GM21515 (cell line): ENCODE data around the gene IL17C.
A peak's percentile ranks its signal among the peaks of the same experiment; 100 is the strongest.
"Not testable (repeated sequence)": the region's sequence is repeated elsewhere in the genome, so short reads cannot be mapped to it uniquely, and the experiment has no call there.

Experiments used
- ATAC-seq: cut with Tn5 transposase; IDR thresholded peaks from one replicate; pipeline ENCODE4 v1.9.1; 2021; ENCODE audit not compliant: unreplicated experiment

Gene IL17C

DNA sequence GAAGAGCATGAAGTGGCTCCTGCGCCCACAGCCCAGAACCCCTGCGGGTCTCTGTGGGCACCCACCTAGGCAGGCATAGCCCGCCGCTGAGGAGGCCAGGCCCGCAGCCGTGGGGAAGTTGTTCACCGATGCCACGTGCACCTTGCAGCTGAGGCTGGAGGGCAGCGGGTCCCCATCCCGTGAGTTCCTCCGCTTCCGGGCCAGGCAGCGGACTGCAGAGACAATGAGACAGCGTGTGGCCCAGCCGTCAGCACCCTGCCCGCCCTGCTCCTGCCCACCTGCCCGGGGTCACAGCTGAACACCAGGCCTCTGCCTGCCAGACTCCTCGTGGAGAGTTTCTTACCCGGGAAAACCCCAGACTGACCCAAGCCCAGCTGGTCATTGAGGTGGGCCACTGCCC, 19.0 kb downstream of the IL17C start:
- no peak for ATAC-seq

DNA sequence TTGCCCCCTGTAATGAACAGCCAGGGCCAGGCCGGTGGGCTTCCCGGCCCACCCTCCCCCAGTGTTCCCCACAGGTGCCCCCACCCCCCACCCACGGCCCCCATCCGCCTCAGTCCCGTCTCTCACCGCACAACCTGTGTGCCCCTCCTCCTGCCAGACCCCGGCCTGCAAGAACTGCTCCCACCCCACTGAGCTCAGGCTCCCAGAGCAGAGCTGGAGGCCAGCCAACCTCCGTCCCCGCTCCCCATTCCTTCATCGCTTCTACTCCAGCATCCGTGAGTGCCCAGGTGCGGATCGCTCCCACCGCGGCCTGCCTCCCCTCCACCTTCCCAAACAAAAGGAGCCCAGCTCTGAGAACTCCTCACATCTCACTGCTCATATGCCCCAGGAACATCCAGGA, 20.3 kb downstream of the IL17C start:
- no peak for ATAC-seq

DNA sequence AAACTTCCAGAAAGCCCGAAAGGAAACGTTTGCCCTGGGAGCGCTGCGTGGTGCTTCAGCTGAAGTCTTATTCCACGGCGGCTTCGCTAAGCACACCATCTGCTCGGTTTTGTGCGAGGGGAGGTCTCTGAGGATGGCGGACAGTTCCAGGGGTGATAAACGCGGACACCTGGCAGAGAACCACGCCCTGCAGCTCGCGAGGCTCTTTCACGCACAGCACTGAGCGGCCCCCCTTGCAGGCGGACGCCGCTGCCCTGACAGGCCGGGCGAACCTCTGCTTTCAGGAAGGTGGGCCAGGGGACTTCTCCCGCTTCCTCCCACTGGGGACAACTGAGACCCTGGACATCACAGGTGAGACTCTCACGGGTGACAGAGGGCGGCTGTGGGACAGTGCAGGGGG, 20.8 kb downstream of the IL17C start:
- ATAC-seq = no peak

DNA sequence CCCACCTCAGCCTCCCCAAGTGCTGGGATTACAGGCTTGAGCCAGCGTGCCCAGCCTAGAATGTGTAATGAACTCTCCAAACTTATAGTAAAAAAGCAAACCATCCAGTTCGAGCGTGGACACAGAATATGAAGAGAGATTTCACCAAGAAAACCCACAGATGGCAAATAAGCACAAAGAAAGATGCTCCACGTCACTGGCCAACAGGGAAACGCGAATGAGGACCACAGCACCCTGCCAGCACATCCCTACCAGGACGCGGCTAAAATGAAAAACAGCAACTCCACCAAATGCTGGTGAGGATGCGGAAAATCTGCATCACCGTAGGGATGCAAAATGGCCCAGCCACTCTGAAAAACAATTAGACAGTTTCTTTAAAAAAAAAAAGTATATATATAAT, 23.1 kb downstream of the IL17C start:
- ATAC-seq = no peak

DNA sequence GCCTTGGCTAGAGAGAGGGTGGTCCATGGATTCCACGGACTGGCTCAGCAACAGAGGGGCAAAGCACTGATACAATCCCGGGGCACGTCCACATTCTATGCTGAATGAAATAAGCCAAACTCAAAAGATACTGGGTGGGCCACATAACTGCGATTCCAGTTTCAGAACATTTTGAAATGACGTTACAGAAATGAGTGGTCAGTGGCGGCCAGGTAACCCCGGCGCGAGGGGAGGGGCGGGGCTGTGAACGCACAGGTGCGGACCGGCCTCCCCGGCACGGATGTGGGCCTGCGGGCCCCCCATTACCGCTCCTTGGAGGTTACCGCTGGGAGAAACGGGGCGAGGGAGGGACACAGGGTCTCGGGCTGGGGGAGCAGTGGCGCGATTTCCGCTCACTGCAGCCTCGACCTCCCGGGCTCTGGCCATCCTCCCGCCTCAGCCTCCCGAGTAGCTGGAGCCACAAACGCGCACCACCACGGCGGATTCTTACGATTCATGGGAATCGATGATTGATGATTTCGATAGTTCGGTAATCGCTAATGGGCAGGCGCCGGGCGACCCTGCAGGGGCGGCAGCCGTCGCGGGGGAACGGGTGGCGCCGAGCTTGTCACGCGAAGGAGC, 24.0 kb downstream of the IL17C start:
- no peak for ATAC-seq

DNA sequence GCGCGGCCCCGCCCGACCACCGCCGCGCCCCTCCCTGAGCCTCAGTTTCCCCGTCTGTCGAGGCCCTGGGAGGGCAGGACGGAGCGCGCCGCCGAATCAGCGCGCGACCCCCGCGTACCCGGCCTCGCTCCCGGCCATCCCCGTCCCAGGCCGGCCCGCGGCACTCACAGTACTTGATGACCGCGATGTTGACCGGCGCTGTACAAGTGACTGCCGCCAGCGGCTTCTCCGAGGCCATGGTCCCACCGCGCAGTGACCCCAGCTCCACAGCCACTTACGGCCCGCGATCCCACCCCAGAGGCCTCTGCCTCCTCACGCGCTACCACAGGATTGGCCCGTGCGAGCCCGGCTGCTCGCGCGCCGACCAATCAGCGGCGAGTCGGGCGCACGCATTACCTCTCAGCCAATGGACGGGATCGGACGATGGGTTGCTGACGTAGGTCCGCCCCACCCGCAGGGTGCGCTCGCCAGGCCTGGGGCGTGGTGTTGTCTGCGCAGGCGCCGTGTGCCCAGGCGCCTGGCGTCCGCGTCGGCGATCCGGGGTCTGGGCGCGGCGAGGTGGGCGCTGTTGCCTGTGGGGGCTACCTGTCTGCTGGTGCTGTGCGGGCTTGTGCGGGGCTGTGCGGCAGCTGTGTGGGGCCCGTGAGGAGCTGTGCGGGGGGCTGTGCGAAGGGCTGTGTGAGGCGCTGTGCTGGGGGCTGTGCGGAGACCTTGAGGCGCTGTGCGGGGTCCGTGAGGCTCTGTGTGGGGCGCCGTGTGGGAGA, 24.7 kb downstream of the IL17C start, which contains the start of gene MVD:
Gene MVD, minus strand, starts transcription at position 249 of the 764 bp plus-strand sequence. Its CDS starts 11 bp downstream, at position 238.
- ATAC-seq = peak; percentile 93

DNA sequence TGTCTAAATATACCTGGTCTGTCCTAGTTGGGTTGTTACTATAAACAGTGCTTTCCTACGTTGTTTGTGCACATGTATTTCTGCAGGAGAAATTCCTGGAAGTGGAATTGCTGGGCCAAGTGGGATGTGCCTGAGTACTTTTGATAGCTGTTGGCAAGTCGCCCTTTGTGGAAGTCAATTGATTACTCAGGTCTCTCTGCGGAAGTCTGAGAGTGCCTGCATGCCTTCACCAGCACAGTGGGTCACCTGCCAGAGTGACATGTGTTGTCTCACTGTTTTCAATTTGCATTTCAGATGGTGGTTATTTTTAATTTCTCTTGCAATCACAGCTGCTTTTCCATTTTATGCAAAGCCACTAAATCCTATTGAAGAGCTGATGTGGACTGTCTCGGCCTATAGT, 26.8 kb downstream of the IL17C start:
- ATAC-seq = no peak

DNA sequence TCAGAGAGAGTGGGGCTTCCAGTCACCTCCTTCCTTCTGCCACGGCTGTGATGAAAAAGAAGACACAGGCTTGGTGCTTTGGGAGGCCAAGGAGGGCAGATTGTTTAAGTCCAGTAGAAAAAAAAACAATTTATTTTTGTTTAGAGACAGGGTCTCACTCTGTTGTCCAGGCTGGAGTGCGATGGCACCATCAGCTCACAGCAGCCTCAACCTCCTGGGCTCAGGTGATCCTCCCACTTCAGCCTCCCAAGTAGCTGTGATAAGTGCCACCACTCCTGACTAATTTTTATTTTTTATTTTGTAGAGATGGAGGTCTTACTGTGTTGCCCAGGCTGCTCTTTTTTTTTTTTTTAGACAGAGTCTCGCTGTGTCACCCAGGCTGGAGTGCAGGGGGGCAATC, 27.2 kb downstream of the IL17C start:
- ATAC-seq = no peak

DNA sequence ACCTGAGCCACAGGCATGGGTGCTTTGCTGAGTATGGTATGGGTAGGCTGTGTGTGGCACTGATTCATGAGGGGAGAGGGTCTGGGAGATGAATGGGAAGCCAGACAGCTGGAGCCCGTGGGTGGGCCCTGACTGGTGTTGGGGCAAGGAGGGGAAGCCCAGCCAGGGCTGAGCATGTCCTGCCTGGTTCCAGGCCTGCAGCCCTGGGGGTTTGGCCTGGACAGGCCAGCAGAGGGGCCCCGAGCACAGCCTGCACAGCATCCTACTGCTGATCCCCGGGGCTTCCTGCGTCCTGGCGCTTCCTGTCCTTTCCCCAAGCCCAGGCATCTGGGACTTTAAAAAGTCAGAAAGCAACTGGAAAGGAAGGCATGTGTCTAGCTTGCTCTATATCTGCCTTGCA, 29.1 kb downstream of the IL17C start:
- no peak for ATAC-seq

DNA sequence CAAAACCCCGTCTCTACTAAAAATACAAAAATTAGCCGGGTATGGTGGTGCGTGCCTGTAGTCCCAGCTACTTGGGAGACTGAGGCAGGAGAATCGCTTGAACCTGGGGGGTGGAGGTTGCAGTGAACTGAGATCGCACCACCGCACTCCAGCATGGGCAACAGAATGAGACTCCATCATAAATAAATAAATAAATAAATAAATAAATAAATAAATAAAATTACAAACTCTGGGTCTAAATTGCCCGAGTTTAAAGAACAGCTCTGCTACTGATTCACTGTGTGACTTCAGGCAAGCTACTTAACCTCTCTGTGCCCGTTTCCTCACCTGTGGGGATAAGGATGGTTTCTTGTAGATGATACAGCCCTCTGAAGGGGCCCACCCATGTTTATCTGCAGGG, 31.1 kb downstream of the IL17C start:
- not testable (repeated sequence) for ATAC-seq

DNA sequence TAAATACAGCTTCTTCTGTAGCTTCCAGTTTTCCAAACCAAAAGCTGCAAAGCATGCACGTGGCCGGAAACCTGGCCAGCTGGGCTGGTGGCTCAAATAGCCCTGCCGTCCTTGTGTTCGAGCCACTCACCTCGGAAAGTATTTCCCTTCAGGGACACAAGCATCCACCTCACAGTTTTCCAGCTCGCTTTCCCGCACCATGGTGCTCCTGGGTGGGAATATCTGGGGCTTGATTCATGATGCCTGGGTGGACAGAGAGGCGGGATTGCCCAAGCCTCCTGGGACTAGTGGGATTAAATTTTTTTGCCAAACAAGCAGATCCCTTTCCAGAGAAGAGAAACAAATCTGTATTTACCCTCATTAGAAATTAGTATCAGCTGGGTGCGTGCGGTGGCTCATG, 31.6 kb downstream of the IL17C start:
- ATAC-seq = no peak

DNA sequence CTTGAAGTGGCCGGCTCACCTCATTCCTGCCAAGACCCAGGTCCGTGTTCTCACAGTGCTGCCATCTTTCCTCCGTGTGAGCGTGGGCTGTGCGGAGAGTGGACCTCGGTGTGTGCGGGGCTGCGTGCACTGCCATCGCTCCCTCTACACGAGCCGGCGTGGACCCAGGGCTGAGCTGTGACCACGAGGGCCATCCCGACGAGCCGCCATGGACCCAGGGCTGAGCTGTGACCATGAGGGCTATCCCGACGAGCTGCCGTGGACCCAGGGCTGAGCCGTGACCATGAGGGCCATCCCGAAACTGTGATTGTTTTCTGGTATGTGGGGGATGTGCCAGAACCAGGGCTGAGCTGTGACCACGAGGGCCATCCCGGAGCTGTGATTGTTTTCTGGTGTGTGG, 33.4 kb downstream of the IL17C start:
- no peak for ATAC-seq

DNA sequence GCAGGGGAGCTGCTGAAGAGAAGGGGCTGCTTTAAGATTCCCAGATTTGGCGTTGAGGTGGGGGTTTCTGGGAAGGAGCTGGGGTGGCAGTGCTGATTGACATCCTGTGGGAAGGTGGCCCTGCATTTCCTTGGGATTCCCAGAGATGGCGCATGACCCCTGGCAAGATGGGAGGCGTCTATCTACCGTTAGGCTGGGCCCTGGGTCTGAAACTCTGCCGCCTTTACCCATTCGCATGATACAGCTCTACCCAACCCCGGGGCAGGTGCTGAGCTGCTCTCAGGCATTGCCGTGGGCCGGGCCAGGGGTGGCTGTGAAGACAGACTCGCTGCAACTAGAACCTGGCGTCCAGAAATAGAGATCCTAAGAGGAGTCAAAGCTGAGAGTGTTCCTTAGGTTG, 34.4 kb downstream of the IL17C start:
- no peak for ATAC-seq

DNA sequence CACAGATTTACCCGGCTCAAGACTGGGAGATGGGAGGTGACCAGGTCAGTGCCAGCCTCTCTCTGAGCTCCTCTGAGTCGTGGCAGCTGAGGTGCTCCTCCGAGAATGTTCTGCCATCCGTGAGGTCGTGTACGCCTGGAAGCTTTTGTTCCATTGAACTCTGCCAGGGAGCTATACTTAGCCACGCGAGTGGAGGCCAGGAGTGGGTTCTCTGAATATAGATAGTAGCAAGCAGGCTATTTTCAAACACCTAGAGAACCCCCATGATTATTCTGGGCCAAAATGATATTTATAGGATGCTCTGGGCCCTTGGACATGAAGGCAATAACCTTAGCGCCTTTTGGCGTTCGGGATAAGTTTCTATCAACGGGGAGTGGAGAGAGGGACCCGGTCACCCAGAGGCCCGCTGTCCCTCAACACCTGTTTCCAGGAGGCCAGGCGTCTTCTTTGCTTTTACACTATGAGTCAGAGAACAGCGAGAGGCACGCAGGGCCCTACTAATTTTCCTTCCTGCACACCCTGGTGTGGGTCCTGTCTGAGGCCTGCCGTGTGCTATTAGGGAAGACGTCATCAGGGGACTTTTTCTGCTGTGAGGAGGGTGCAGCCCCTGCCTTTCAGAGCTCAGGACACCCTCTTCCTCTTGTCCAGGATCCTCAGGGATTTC, 35.5 kb downstream of the IL17C start:
- ATAC-seq = no peak

DNA sequence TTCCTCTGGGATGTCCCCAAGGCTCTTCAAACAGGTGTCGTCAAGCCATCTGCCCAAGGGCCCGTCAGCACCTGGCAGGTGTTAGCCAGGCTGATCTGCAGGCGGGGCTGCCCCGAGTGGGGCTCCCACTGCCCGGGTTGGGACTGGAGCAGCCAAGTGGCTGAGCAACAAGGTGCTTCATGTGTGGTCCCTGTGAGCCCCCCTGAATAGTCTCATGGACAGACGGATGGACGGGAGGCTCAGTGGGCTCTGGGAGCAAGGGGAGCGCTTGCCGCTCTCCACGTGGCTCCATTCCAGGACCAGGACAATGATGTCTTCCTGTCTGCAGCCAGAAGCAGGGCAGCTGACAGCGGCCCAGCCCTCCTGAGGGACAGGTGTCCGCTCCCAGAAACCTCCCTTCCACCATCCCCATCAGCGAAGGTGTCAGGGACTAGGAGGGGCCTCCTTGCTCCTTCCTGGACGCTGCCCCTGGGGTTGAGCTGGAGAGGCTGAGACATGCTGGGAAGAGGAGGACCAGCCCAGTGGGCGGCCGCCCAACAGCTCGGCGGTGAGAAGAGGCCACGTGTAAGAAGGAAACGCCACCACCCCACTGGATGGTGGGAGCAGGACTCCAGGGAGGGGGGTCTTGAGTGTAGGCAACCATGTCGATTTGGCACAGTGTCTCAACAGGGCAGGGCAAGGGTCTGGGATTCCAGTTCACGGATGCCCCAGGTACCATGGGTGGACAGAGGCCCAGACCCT, 38.3 kb downstream of the IL17C start:
- no peak for ATAC-seq

DNA sequence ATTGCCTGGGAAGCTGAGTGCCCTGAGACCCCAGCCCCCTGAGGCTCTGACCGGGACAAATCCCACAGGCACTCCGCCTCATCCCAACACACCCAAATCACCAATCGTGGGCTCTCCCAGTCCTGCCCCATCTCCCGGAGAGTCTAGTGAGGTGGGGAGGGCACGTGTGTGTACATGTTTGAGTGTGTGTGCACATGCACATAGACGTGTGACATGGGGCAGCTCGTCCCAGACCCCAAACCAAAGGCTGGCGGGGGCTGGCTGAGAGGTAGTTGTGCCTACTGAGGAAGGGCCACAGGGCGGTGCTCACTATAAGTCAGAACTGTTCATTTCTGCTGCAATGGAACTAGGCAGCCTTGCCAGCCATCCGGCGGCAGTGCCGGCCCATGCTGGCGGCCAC, 39.3 kb downstream of the IL17C start:
- ATAC-seq = no peak

DNA sequence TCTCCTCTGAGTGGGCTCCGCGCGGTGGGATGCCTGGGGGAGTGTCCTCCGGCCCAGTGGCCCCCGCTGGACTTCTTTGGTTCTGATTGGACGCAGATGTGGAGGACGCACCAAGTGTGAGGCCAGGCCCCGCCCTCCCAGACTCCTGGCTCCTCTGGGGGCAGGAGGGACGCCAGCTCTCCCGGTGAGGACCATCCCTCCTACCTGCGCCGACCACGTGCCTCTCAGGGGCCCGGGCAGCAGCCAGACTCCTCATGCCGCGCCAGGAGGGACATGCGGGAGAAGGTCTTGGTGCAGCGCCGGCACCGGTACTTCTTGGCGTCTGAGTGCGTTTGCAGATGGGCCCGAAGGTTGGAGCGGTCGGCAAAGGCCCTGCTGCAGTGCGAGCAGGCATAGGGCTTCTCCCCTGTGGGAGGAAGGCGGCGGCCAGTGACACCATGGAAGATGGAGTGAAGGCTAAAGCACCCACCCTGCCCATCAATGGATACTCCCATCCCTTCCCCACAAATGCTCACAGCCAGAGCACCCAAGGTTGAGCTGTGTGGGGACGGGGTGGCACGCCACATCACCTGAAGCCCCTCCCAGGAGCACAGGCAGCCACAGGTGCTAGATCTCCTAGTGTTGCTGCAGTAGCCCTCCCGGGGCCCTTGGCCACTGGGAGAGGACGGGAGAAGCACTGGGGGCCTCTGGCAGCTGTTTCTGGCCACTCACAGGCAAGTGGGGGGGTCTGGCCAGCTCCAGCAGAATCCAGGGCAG, 40.0 kb downstream of the IL17C start:
- ATAC-seq = no peak

DNA sequence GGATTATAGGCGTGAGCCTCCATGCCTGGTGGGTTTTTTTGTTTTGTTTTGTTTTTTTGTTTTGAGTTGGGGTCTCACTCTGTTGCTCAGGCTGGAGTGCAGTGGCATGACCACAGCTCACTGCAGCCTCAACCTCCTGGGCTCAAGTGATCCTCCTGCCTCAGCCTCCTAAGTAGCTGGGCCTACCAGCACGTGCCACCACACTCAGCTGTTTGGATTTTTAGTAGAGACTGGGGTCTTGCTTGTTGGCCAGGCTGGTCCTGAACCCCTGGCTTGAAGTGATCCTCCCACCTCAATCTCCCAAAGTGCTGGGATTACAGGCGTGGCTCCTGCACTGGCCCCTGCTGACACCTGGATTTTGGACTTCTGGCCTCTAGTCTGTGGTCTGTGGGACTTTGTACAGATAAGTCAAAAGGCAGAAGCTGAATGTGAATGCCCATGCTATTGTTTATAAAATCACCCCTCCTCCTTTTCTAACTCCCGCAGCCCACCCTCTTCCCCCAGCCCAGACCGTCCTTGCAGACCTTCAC, 42.2 kb downstream of the IL17C start:
- ATAC-seq = no peak

DNA sequence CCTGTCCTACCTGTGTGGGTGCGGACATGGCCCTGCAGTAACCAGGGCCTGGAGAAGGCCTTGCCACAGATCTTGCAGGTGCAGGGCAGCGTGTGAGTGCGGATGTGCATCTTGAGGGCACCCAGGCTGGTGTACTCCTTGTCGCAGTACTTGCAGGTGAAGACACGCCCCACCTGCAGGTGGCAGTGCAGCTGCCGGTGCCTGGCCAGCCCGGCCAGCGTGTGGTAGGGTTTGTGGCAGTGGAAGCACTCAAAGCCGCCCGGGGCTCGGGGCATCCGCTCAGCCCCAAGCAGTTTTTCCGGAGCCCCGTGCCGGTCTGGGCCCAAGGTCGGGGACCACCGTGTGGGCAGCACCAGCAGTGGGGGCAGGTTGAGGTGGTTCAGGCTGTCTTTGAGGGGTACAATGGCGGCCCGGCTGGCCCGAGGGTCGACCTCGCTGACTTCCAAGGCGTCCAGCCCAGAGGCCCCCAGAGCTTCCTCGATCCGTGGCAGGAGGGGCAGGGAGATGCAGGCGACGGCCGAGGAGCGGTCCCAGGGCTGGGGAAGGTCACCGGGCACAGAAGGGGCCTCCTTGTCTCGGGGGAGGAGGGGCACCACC, 42.8 kb downstream of the IL17C start:
- no peak for ATAC-seq
